Activated CD8-positive, alpha-beta memory T cell treated with anti-CD3 and anti-CD28 coated beads, Interleukin-2, amount 50 U/mL, for 4 hours (primary cell): Measurements from ENCODE around the gene PTEN.
"Not testable (repeated sequence)": the region's sequence is repeated elsewhere in the genome, so short reads cannot be mapped to it uniquely, and the experiment has no call there.

Experiments
- DNase-seq: peaks from one replicate; pipeline ENCODE4 v3.0.0-alpha.2; 2020

The PTEN gene

GRCh38 chr10:87863053-87863943, at the start of gene PTEN, which contains the start of gene KLLN:
TSS of gene PTEN (plus strand) at chr10:87863625. CDS start at chr10:87864470, 845 bp downstream.
TSS of gene KLLN (minus strand) at chr10:87863533. CDS start at chr10:87862487, 1,046 bp downstream.
- peak; percentile 79 for DNase-seq

GRCh38 chr10:87816163-87816897, 47.1 kb upstream of the PTEN start:
- no peak for DNase-seq

GRCh38 chr10:87816898-87817608, 46.4 kb upstream of the PTEN start:
- no peak for DNase-seq

GRCh38 chr10:87817609-87818504, 45.6 kb upstream of the PTEN start, which contains the start of gene ATAD1:
TSS of gene ATAD1 (minus strand) at chr10:87818226. CDS start at chr10:87814599, 3,627 bp downstream.
- DNase-seq, result peak; percentile 85

- DNase-seq, result peak; percentile 71
Measured at GRCh38 chr10:87818505-87819288, 44.7 kb upstream of the PTEN start.

- no peak for DNase-seq
Measured at GRCh38 chr10:87819289-87819585, 44.2 kb upstream of the PTEN start.

- no peak for DNase-seq
Measured at GRCh38 chr10:87826653-87827052, 36.8 kb upstream of the PTEN start.

- no peak for DNase-seq
Measured at GRCh38 chr10:87827681-87828080, 35.7 kb upstream of the PTEN start.

- DNase-seq, result not testable (repeated sequence)
Measured at GRCh38 chr10:87829051-87829450, 34.4 kb upstream of the PTEN start.

GRCh38 chr10:87829986-87830729, 33.3 kb upstream of the PTEN start:
- no peak for DNase-seq

GRCh38 chr10:87836098-87836497, 27.3 kb upstream of the PTEN start:
- DNase-seq, result no peak

- DNase-seq, result no peak
Measured at GRCh38 chr10:87837445-87837844, 26.0 kb upstream of the PTEN start.

GRCh38 chr10:87838650-87839049, 24.8 kb upstream of the PTEN start:
- no peak for DNase-seq

- DNase-seq, result no peak
Measured at GRCh38 chr10:87841186-87841585, 22.2 kb upstream of the PTEN start.

GRCh38 chr10:87842220-87842641, 21.2 kb upstream of the PTEN start:
- no peak for DNase-seq

- DNase-seq, result no peak
Measured at GRCh38 chr10:87842776-87843497, 20.5 kb upstream of the PTEN start.

- DNase-seq, result no peak
Measured at GRCh38 chr10:87843714-87844113, 19.7 kb upstream of the PTEN start.

GRCh38 chr10:87844837-87845623, 18.4 kb upstream of the PTEN start:
- no peak for DNase-seq

GRCh38 chr10:87845624-87845998, 17.8 kb upstream of the PTEN start:
- DNase-seq, result no peak
